ENCODE measurements around the gene GCLC.
A peak's percentile ranks its signal among the peaks of the same experiment; 100 is the strongest.
"Not testable (repeated sequence)": the region's sequence is repeated elsewhere in the genome, so short reads cannot be mapped to it uniquely, and the experiment has no call there.

GCLC gene

DNA sequence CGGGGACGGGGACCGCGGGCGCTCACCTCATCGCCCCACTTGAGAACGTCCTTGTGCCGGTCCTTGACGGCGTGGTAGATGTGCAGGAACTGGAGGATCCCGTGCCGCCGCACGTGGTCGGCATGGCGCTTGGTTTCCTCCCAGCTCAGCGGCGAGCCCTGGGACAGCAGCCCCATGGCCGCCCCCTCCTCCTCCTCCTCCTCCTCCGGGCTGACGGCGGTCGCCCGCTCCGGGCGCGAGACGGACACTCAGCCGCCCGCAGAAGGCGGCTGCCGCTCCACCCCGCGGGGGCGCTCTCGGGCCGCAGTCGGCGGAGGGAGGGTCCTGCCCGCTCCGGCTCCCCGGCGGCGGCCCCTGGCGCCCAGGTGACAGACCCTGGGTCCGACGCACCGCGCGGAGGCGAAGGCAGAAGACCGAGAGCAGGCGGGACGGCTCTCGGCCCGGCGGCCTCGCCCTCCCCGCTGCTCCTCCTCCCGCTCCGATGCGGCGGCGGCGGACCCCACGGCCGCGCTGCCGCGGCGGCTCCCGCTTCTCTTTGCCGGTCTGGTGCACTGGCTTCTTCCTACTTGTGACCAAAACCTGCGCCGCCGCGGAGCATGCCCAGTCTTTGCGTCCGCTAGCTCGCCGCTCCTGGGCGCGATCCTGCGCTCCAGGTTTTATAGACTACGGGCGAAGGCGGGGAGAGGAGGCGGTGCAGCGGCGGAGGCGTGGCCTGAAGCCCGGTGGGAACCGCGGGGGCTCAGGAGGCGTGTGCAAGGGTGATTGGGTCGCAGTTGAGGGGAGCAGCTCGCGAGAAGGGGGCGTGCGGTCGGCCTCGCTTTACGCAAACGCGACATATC is at the start of gene GCLC:
TSS of gene GCLC (minus strand) at position 632 of the 839 bp plus-strand sequence. CDS start at position 176, 456 bp downstream.
- DNase-seq, result peak; percentile 85 to 86

DNA sequence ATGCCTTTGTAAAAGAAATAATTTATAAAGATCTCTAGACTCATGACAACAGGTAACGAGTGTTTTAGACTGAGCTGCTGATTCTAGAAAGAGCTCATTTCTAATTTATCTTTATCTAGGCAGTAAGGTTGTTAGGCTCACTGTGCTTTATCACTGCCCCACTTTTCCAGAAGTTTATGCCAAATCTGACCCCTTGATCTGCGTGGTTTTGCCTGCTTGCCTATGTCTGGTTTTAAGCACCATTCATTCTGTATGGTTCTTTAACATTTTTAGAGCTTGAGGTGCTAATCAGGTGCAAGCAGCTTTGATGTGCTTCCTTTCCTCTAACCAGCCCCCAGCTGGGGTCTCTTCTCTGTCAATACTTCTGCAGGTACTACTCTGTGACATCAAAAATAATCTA is 49.7 kb upstream of the GCLC start:
- no peak for DNase-seq

DNA sequence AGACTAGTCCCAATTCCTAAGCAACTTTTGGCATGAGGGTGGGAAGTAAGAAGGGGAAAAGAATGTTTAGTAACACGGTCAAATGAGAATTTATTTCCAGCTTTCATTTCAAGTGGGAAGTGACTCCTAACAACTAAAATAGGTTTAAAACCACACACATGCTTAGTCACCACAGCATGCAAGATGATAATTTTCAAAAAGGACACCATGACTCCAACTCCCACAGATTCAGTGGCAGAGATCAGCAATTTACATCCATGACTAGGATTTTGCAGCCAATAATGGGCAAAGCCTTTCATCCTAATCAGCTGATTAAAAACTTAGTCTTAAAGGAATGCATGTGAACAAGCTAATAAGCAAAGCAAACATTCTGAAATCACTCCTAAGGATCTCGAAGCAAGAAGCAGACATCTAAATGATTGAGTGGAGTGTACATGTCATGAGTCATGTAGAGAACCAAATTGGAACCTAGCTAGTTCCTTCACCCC is 48.1 kb upstream of the GCLC start:
- no peak for DNase-seq

DNA sequence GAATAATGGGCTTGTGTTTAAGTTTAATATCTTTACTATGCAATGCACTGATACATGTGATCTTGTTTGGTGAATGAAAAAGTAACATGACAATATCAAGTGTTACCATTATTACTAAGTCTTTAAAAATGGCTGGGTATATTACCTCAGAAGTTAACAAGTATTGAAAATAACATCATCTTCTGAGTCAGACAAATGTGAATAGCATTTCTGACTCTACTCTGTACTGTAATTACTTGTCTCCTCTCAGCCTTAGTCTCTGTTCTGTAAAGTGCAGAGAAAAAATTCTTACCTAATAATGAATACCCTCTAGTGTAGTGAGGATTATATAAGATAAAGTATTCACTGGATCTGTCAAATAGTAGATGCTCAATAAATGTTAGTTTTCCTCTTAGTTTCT is 47.0 kb upstream of the GCLC start:
- DNase-seq, result no peak

DNA sequence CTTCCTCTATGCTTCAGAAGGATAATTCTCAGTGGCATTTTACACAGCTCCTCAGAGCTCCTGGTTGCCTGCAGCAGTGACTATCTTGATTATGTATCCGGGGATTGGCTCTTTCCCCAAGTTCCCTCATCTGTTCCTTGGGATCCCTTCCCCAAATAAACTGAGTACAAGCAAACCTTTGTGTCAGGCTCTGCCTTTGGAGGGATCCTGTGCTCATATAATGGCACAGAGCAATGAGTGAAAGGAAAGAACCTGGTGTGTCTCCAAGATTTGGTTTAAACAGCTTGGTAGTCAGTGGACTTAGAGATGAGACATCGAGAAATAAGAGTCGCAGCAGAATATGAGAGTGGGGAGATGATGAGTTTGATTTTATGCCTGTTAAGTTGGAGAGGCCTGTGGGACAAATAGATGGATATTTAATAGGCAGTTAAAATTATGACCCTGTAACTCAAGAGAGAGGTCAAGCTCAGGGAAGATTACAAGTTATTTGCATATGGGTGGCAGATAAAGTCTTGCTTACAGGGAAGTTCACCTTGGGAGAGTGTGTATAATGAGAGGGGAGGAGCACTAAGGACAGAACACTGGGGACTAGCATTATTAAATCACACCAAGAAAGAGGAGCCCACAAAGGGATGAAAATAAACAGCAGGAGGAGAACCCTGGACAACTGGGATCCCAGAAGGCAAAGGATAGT is 44.1 kb upstream of the GCLC start:
- no peak for DNase-seq

DNA sequence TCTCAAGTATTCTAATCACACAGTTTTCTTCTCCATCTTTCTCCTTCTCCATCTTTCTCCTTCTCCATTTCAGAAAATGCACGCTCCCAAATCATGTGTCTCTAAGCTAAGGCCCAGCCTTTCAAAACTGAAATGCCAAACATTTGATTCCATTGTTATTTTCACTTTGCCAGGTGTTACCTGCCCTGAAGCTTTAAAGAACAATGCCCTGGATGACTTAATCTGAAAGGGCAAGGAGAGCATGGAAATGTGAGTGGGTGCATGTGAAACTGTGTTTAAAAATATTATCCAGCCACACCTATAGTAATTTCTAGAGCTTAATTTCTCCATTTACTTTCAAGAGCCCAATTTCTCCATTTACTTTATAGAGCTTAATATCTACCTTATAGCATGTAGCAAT is 42.4 kb upstream of the GCLC start:
- no peak for DNase-seq

DNA sequence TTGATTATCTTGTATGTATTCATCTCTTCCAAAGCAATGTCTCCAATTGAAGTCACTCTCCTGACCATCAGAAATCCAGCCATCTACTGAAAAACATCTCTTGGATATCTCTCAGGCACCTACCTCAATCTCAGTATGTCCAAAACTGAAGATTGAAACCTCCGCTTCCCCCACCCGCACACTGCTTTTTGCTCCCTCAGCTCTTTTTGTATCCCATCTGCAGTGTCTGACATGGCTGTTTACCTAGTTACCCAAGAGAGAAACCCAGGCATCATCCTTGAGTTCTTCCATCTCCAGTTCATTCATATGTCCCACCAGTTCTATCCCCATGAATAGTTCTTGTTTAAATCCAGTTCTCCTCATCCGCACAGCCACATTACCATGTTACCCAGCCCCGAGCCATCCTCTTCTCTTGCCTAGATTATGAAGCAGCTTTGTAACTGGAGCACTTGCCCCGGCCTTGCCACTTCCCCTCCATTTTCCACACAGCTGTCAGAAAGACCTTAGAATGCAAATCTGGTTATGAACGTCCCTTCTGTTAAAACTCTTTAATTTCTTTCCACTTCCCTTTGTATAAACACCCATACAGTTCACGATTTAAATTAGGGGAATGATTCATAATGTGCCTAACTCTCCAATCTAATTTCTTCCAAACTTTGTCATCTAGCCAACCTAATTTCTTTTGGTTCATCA is 40.5 kb upstream of the GCLC start:
- DNase-seq, result no peak

DNA sequence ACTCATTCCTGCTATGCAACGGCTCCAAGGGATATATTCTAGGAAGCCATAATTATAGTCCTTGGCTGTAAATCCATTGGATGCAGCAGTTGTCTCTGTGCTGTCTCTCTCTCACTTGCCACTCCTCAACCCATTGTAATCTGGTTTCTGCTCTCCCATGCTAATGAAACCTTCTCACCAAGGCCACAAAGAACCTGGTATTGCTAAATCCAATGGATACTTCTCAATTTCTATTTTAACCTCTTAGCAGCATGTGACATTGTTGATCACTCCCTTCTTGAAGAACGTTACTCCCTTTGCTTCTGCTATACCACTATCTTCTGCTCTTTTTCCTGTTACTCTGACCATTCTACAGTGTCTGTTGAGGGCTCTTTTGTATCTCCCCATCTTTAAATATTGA is 39.8 kb upstream of the GCLC start:
- DNase-seq, result no peak

DNA sequence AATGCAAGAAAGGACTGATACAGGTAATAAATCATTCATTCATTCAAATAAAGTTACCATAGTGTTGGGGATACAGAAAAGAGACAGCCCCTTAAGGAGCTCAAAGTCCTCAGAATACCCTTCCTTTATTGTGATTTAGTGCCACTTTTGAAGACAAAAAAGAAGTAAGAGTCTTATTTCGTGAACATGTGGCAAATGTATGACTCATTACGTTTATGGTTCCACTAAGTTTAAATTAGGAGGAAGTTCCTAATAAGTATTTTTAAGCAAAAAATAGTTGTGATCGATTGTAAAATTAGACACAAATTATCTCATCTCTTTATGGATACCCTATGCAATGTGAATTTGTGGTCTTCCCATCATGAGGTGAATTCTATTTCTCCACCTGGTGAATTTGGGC is 38.5 kb upstream of the GCLC start:
- DNase-seq, result no peak

DNA sequence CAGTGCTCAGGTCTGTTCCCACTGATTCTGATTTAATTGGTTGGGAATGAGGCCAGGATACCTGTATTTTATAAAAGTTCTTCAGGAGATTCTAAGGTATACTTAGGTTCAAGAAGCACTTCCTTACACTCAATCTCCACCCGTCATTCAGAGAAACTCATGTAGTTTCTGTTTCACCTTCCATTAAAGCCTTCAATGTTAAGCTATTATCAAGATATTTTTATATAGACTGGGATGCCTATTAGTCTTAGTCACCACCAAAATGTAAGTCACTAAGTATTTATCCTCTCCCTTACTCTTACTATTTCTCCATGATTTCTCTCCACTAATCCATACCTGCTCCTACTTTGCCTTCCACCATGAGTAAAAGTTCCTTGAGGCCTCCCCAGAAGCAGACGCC is 38.1 kb upstream of the GCLC start:
- no peak for DNase-seq

DNA sequence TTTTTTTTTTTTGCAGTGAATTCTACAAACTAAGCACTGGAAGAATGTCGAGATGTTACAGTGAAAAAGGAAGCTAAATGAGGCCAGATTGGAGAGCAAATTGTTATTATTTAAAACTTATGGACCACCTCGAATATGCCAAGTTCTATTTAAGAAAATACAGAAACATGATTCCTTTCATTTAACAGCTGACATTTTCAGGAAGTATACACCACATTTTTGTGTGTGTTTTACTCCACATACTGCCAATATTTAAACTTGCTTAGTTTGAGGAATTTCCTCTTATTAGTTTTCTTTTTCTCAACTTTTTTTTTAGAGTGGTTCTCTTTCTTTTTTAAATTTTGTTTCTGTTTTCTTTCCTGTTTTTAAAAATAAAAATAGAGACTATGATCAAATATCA is 37.0 kb upstream of the GCLC start:
- no peak for DNase-seq

DNA sequence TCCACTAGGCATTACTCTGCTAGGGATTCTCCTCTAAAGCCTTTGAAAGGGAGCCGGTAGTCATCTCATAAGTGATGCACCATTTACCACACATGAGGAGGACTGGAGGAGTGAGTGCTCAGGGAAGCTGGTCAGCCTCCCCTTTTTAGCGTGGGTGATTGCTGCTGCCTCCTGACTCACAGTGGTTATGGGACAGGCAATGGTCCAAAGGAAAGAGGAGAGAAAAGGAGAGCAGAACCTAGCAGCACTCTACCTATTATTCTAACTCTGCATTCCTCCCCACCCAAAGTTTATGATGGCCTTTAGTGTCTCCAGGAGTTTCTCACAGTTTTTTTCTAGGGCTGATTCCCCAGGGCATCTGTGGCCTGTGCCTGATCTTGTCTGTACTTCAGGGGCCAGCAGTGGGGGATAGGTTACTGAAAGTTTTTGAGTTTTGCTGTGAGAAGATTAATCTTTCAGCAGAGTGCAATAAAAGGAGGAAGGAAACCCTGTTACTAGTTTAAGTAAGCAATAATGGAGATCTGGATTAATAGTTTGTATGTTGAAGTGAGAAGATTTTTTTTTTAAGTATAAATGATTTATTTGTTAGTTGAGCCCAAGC is 36.4 kb upstream of the GCLC start:
- DNase-seq, result no peak

DNA sequence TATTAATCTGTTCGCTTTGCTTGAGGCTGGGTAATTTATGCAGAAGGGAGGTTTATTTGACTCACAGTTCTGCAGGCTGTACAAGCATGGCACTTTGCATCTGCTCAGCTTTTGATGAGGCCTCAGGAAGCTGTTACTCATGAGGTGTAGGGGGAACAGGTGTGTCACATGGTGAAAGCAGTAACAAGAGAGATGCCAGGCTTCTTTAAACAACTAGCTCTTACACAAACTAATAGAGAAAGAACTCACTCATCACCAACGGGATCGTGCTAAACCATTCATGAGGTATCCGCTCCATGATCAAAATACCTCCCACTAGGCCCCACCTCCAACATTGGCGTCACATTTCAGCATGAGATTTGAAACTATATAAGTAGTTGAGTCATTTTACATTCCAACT is 34.4 kb upstream of the GCLC start:
- peak; percentile 5 for DNase-seq

DNA sequence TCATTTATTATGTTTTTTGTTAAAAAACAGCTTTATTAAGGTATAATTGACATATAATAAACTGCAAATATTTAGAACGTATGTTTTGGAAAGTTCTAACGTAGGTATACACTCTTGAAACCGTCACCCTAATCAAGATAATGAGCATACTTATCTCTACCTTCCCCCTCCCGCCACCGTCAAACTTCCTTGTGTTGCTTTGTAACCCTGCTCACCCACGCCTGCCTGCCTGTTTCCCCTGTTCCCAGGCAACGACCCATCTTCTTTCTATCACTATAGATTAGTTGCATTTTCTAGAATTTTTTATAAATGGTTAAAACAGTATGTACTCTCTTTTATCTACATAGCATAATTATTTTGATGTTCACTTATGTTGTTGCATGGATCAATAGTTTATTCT is 33.5 kb upstream of the GCLC start:
- DNase-seq, result no peak

DNA sequence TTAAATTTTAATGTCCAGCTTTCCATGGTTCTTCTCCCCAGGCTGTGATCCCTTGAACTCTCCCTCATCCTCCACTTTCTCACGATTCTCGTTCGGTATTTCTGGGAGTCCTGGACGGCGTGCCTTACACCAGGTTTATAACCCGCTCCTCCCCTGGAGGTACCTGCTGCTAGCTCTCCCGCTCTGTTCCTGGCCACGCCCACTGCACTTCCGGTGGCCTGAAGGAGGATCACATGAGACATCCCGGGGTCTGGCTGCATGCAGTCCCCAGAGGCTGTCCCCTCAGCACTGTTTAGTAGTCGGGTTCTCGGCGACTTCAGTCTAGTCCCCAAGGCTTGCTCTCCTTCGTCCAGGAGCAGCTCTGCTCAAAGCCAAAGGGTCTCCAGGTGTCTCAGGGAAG is 28.4 kb upstream of the GCLC start:
- no peak for DNase-seq

DNA sequence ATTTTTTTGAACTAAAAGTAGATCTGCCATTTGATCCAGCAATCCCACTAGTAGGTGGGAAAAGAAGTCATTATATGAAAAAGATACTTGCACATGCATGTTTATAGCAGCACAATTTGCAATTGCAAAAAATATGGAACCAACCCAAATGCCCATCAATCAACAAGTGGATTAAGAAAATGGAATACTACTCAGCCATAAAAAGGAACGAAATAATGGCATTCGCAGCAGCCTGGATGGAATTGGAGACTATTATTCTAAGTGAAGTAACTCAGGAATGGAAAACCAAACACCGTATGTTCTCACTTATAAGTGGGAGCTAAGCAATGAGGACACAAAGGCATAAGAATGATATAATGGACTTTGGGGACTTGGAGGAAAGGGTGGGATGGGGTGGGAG is 27.5 kb upstream of the GCLC start:
- DNase-seq, result not testable (repeated sequence)

DNA sequence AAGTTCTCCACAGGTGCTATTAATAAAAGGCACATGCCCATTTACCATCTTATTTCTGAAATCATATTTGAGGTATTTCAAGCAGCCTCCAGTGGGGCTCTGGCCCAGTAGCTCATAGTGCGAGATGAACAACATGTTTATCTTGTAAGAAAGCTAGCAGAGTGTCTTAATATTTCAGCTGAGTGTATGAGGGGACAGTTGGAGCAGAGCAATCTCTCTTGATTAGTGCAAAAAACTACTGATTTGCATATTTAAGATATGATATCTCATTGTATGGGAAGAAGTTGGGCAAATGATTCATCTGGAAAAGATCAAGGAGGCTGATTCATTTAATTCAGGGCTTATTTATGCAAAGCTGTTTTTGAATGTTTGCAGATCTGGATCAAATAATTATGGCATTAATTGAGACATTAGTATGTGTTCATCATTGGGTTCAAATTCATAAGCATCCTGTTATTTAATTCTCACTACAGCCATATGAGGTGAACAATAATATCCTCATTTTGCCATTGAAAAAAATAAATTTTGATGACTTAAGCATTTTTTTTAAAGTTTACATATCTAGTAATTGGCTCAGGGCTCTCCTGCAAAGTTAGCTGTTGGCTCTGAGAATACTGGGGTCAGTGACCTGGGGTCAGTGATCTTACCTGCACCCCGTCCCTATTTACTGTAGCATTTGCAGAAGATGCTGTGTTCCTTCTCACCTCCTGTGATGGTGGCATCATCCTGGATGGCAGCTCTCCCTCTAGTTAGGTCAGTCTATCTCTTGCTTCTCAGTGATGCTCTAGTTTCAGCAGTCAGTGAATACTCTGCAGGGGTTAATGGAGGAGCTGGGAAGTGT is 24.1 kb upstream of the GCLC start:
- no peak for DNase-seq

DNA sequence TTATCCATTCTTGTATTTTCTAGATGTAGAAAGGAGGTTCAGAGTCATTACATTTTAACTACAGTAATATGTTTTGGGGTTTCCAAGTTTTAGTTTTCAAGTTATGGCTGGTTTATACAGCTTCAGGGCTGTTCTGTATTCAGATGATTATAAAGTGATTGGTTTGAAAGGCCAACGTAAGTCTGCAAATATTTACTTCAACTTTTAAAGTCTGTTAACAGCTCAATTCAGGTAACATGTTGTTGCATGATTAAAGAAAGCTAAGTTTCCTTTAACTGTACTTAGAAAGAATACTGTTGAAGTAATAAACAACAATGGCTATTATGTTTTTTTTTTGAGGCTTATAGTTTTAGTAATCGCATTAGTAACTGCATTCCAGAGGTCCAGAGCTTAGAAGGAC is 22.8 kb upstream of the GCLC start:
- no peak for DNase-seq

DNA sequence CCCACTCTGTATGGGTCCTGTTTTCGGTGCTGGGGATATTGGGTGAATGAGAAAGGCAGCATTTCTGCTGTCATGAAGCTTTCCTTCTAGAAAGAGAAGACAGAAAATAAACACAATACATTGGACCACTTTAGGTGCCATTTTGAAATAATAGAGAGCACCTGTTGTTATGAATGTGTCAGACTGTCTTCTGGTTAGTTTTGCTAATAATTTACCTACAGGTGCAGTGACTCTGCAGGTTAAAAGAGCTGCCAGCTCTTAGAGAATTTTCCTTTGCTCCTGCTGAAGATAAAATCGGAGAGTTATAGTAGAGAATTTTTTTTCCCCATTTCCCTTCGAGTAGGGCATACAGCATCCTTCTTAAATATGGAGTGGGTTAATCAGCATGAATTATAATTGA is 21.9 kb upstream of the GCLC start:
- no peak for DNase-seq

DNA sequence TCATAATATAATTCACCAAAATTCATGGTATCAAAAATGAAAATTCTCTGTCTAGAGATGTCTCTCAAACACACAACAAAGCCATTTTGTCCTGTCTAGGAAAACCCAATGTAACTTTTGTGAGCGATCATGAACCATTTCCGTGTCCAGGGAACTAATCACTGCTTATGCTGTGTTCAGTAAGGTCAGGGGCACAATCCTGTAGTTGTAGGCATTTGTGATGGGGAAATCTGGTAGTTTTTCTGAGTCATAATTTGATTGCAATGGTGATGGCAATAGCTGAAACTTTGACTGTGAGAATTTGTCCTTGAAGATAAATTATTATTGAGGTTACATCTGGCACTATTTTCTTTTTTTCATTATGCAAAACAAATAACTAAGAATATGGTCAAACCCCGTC is 21.0 kb upstream of the GCLC start:
- no peak for DNase-seq

DNA sequence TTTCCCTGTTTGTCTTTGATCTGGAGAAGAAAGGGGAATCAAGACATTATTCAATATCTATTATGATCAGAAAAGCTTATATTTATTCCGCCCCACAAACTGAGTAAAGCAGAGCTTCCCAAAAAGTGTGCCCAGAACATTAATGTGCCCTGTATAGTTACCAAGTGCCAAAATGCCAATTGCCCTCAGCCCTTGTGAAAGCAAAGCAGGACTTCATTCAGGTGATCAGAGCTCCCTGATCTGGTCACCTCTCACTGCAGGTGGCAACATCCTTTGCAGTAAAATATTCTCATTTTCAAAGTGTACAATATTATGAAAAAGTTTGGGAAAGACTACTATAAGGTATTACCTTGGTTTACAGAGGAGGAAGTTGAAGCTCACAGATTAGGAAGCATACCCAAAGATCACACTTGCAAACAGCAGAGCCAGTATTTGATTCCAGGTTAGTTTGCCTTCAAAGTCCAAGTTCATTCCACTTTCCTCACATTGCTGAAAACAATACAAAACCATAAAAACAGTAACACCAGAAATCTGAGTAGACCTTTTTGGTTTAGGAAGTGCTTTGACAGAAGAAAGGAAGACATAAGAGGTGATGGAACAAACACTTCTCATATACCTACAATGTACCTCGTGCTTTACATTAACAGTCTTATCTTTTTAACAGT is 19.6 kb upstream of the GCLC start:
- no peak for DNase-seq

Data from stimulated activated CD4-positive, alpha-beta T cell treated with anti-CD3 and anti-CD28 coated beads, Interleukin-4, amount 100 ng/mL, for 4 hours (primary cell).